Stimulated activated naive CD8-positive, alpha-beta T cell treated with anti-CD3 and anti-CD28 coated beads, Interleukin-15, amount 100 ng/mL, for 72 hours (primary cell): Measurements from ENCODE around the gene SPP2.
A peak's percentile ranks its signal among the peaks of the same experiment; 100 is the strongest.

ENCODE experiments used
- ATAC-seq: fragments of 150-1000 bp; cut with Tn5 transposase; 2 replicates; pipeline ENCODE4 v1.10.0; 2021; ENCODE audit warnings: mild to moderate bottlenecking, moderate library complexity
- DNase-seq, 2 donors: peaks; one replicate each; pipeline ENCODE4 v3.0.0; 2021 to 2022
- H3K27ac Mint-ChIP-seq, 2 donors: one replicate each; pipeline ENCODE4 v1.8.0; 2022; ENCODE audit warnings: mild to moderate bottlenecking in 2 of 2, mixed read lengths in 2 of 2, moderate library complexity in 2 of 2
- H3K27me3 Mint-ChIP-seq: one replicate; pipeline ENCODE4 v1.8.0; 2022; ENCODE audit warnings: mixed read lengths
- H3K4me1 Mint-ChIP-seq: one replicate; pipeline ENCODE4 v1.8.0; 2022; ENCODE audit warnings: mild to moderate bottlenecking, mixed read lengths
- H3K4me3 Mint-ChIP-seq, 2 donors: one replicate each; pipeline ENCODE4 v1.8.0; 2022; ENCODE audit warnings: mild to moderate bottlenecking in 2 of 2, mixed read lengths in 2 of 2, moderate library complexity in 1 of 2
- H3K9me3 Mint-ChIP-seq, 2 donors: one replicate each; pipeline ENCODE4 v1.8.0; 2022; ENCODE audit warnings: mixed read lengths in 2 of 2

The SPP2 gene

GRCh38 chr2:234098681-234099080 is 48.2 kb downstream of the SPP2 start:
- Mint-ChIP-seq H3K27me3 (no peaks in the 10 kb centered on the region), H3K4me1 (peaks cover 22% of the 10 kb centered on the region), H3K9me3 (peaks cover 0 to 5% of the 10 kb centered on the region in 2 donors), H3K27ac (no peak overlapping the region), H3K4me3 (no peak overlapping the region)
- ATAC-seq (no peak), DNase-seq (no peak)

- ATAC-seq (no peak), DNase-seq (no peak)
- peaks cover 0 to 5% of the 10 kb centered on the region in 2 donors for H3K9me3 Mint-ChIP-seq
- H3K4me1 Mint-ChIP-seq: peaks cover 22% of the 10 kb centered on the region
- no peak overlapping the region for H3K4me3 Mint-ChIP-seq
- no peaks in the 10 kb centered on the region for H3K27me3 Mint-ChIP-seq
- H3K27ac Mint-ChIP-seq: no peak overlapping the region
These were observed 48.8 kb downstream of the SPP2 start for GRCh38 chr2:234099266-234099665.

DNA sequence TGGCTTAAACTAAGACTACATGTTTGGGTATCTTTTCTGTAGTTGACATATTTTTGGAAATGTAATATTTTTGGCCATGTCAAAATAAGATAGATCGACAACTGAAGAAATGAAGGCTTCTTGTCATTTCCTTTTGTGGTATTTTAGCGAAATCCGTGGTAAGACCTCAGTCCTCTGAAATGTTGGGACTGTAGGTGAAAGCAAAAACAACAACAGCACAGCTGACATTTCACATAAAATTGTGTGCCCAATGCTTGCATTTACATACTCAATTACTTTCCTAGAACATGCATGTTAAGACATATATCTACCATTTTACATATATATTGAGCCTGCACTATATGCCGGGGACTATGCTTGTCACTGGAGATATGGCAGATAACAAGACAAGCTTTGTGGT is 50.2 kb downstream of the SPP2 start:
- Mint-ChIP-seq H3K9me3 (peaks cover 0 to 5% of the 10 kb centered on the region in 2 donors), H3K27me3 (no peaks in the 10 kb centered on the region), H3K27ac (no peak overlapping the region), H3K4me3 (no peak overlapping the region), H3K4me1 (peaks cover 22% of the 10 kb centered on the region)
- ATAC-seq: peak; percentile 37
- no peak for DNase-seq

DNA sequence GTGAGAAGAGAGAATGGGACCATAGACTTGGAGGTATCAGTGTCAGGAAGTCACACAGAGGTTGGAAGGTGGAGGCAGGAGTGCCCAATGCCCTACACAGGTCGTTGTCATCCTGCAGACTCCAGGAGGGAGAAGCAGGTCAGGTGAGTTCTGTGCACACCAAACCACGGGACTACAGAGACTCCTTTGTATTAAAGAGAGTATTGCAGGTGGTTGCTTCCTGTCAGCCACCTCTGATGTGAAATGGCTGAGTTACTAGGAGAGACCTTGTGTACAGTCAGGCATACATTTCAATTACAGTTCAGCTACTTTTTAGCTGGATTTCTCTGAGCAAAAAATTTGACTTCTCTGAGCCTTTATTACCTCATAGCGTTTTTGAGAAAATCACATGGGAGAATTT is 51.6 kb downstream of the SPP2 start:
- H3K9me3 Mint-ChIP-seq: no peaks in the 10 kb centered on the region
- H3K27me3 Mint-ChIP-seq: no peaks in the 10 kb centered on the region
- no peak overlapping the region for H3K27ac Mint-ChIP-seq
- ATAC-seq (peak; percentile 50), DNase-seq (peak in 1 of 2 donors; percentile 10)
- no peak overlapping the region for H3K4me3 Mint-ChIP-seq
- peaks cover 22% of the 10 kb centered on the region for H3K4me1 Mint-ChIP-seq

DNA sequence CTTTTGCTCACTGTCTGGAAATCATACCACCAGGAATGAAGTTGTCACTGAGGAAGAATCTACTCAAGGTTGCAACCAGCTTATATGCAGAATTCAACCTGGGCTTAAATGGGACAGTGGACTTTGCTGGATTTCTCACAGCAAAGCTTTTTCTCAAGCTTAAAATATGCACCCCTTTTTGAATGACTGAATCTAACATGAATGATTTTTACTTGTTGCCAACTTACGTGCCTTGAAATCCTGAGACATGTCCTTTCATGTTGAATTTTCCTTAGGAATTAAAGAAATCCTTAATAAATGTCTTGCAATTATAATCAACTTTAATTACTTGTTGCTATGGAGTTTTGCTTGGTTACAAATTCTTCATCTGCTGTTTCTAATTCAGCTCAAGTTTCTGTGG is 57.4 kb downstream of the SPP2 start:
- H3K9me3 Mint-ChIP-seq: no peaks in the 10 kb centered on the region
- H3K4me3 Mint-ChIP-seq: no peak overlapping the region
- H3K4me1 Mint-ChIP-seq: no peaks in the 10 kb centered on the region
- no peak overlapping the region for H3K27ac Mint-ChIP-seq
- DNase-seq (no peak), ATAC-seq (no peak)
- H3K27me3 Mint-ChIP-seq: no peaks in the 10 kb centered on the region

DNA sequence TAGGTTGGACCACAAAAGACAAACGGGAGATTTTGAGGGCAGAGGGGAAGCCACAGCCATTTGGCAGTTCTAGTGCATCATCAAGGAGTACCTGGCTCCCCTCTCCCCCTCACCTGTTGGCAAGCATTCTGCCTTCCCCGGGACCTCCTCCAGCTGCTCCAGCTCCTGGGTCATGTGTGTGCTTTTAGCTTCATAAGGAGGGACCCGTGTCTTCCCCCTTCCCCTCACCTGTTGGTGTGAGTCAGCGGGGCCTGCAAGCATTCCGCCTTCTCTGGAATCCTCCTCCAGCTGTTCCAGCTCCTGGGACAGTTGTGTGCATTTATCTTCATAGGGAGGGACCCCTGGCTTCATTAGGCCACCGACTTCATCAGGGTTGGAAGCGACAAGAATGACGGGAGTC is 58.8 kb downstream of the SPP2 start:
- no peaks in the 10 kb centered on the region for H3K9me3 Mint-ChIP-seq
- ATAC-seq: no peak
- H3K4me3 Mint-ChIP-seq: no peak overlapping the region
- H3K27ac Mint-ChIP-seq: no peak overlapping the region
- no peaks in the 10 kb centered on the region for H3K27me3 Mint-ChIP-seq
- no peak for DNase-seq
- no peaks in the 10 kb centered on the region for H3K4me1 Mint-ChIP-seq

- Mint-ChIP-seq H3K4me3 (no peak overlapping the region), H3K27me3 (no peaks in the 10 kb centered on the region)
- no peak for DNase-seq
These were observed 59.7 kb downstream of the SPP2 start for GRCh38 chr2:234110219-234110618.

DNA sequence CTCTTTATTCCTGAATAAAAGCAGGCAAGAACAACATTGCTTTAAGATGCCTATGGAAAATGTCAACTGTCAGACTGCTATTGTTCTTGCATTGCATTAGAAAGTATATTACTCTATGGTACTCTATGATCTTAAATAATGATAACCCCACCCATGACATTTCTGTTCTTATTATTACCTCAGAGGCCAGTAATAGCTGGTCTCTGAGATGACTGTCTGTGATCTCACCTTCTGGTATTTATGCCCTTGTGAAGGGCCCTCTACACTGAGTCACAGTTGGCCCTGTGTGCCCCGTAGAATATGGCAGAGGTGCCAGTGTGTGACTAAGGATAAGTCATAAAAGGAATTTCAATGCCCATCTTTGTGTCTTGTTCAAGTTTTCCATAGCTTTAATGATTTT is 61.0 kb downstream of the SPP2 start:
- Mint-ChIP-seq H3K27ac (no peak overlapping the region), H3K4me3 (no peak overlapping the region), H3K9me3 (no peaks in the 10 kb centered on the region), H3K4me1 (no peaks in the 10 kb centered on the region), H3K27me3 (no peaks in the 10 kb centered on the region)
- ATAC-seq: peak; percentile 53
- DNase-seq: no peak

More at GRCh38 chr2:234110219-234110618, 59.7 kb downstream of the SPP2 start:
- H3K9me3 Mint-ChIP-seq: no peaks in the 10 kb centered on the region
- no peak for ATAC-seq
- no peaks in the 10 kb centered on the region for H3K4me1 Mint-ChIP-seq
- H3K27ac Mint-ChIP-seq: no peak overlapping the region

DNA sequence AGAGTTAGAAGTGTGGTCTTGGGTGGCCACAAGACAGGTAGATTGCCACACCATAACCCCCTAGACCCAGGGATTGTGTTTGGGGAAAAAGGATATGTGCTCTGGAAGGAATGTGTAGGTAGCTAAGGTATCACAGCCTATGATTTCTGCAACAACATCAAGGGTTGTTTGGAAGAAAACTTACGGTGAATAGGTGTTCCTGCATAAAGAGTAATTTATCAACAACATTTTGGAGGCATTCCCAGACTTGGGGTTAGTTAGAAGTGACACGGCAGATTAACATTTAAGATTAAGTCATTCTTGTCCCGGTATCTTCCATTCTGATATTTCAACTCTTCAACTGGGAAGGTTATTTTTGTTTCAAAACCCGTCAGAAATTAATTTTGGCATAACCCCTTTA is 65.5 kb downstream of the SPP2 start:
- Mint-ChIP-seq H3K4me1 (no peaks in the 10 kb centered on the region), H3K27ac (no peak overlapping the region), H3K4me3 (no peak overlapping the region), H3K9me3 (no peaks in the 10 kb centered on the region), H3K27me3 (no peaks in the 10 kb centered on the region)
- ATAC-seq: no peak
- no peak for DNase-seq

DNA sequence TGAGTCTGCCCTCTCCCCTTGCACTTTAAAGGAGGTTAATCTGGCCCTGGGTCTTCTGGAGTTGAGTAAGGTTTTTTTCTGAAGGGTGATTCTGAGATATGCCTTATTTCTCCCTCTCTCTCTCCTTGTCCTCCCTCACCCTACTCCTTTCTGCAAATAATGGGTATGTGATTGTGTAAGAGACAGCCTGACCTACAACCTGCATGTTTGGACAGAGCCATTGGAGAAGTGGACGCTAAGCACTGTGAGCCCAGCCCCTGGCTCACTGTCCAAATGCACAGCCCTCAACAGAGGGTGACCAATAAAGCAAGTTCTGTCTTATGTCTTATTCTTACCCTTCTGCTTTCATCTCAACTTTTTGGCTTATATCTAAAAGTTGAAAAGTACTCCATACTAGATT is 71.5 kb downstream of the SPP2 start:
- Mint-ChIP-seq H3K4me3 (no peak overlapping the region), H3K27ac (no peak overlapping the region), H3K9me3 (no peaks in the 10 kb centered on the region), H3K27me3 (no peaks in the 10 kb centered on the region), H3K4me1 (no peaks in the 10 kb centered on the region)
- ATAC-seq (no peak), DNase-seq (no peak)

- no peak for ATAC-seq
- Mint-ChIP-seq H3K4me3 (no peak overlapping the region), H3K9me3 (no peaks in the 10 kb centered on the region), H3K4me1 (peaks cover 6% of the 10 kb centered on the region), H3K27ac (no peak overlapping the region), H3K27me3 (no peaks in the 10 kb centered on the region)
- DNase-seq: no peak
These were observed 75.1 kb downstream of the SPP2 start for GRCh38 chr2:234125451-234126145.

DNA sequence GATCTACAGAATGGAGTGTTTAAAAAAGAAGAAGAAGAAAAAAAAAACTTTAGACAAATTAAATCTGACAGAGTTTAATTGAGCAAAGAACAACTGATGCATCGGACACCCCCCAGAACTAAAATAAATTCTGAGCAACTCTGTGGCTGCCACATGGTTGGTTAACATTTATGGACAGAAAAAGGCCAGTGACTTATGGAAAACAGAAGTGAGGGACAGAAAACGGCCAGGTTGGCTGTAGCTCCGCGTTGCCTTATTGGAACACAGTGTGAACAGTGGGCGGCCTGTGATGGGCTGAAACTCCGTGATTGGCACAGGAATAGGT is 75.6 kb downstream of the SPP2 start:
- no peak for ATAC-seq
- Mint-ChIP-seq H3K4me1 (peaks cover 6% of the 10 kb centered on the region), H3K9me3 (no peaks in the 10 kb centered on the region), H3K4me3 (no peak overlapping the region), H3K27me3 (no peaks in the 10 kb centered on the region), H3K27ac (no peak overlapping the region)
- no peak for DNase-seq
